Colonic mucosa (tissue), 4 donors: ENCODE data around the gene SLC13A4. TPM values are rescaled to one million over a fixed set of nuclear protein-coding genes. Genes with fewer than 3 reads are reported as not detected.
A peak's percentile ranks its signal among the peaks of the same experiment; 100 is the strongest.

Experiments used
- DNase-seq: peaks from one replicate; pipeline ENCODE4 v3.0.0-alpha.2; 2020
- H3K27ac ChIP-seq: fragments of 200-600 bp; one replicate; pipeline ENCODE4 v1.8.0; 2021
- H3K27me3 ChIP-seq: fragments of 200-600 bp; one replicate; pipeline ENCODE4 v1.8.0; 2021
- H3K36me3 ChIP-seq: fragments of 200-600 bp; one replicate; pipeline ENCODE4 v1.8.0; 2021
- H3K4me1 ChIP-seq: fragments of 200-600 bp; one replicate; pipeline ENCODE4 v1.8.0; 2021; ENCODE audit warnings: mild to moderate bottlenecking
- H3K4me3 ChIP-seq: fragments of 200-600 bp; one replicate; pipeline ENCODE4 v1.8.0; 2021
- H3K9ac ChIP-seq, 2 donors: one replicate each; pipeline ENCODE4 v1.7.0; 2013; ENCODE audit warnings: control low read depth in 2 of 2, low read depth in 2 of 2, low read length in 2 of 2
- H3K9me3 ChIP-seq: fragments of 200-600 bp; one replicate; pipeline ENCODE4 v1.8.0; 2021
- CTCF ChIP-seq: fragments of 200-600 bp; IDR thresholded peaks from one replicate; pipeline ENCODE4 v1.8.0; 2022; ENCODE audit warnings: antibody characterized with exemption, mild to moderate bottlenecking
- intact Hi-C: fragments of 100-400 bp; cut with DNase I; formaldehyde crosslinking; loops from one replicate; pipeline ENCODE4 v1.14.1; 2022
- total RNA-seq, 2 donors: library from RNA; stranded (reverse); fragmentation: NEBNext Ultra II Directional in 1 of 2; extraction: Animal tissue kit (Norgen Biotek cat#: 25700) in 1 of 2; gene quantifications; one replicate each; pipeline ENCODE4 v1.2.1, GENCODE V29; 2021
- donor health status: healthy.
- donor health status: DM: no; HTN: no; CAD: no.
- donor health status: DM: no; HTN: no; CAD: no.

SLC13A4 gene
- total RNA-seq, 2 donors from 2014 or later, result not detected

GRCh38 chr7:135682191-135682590 is 45.8 kb downstream of the SLC13A4 start:
- no peak for DNase-seq
- Histone ChIP-seq H3K9ac (no peak overlapping the region), H3K27me3 (no peaks in the 10 kb centered on the region), H3K27ac (no peak overlapping the region), H3K4me3 (no peak overlapping the region), H3K4me1 (no peaks in the 10 kb centered on the region), H3K9me3 (no peaks in the 10 kb centered on the region), H3K36me3 (no peaks in the 10 kb centered on the region)
- no peak for TF ChIP-seq CTCF
- intact Hi-C loops, result no loop called here

GRCh38 chr7:135681762-135682161 is 46.2 kb downstream of the SLC13A4 start:
- no peaks in the 10 kb centered on the region for H3K9me3 ChIP-seq
- no peak for DNase-seq
- TF ChIP-seq CTCF, result no peak
- H3K9ac ChIP-seq, result no peak overlapping the region
- H3K4me3 ChIP-seq, result no peak overlapping the region
- no peak overlapping the region for H3K27ac ChIP-seq
- intact Hi-C loops, result no loop called here
- H3K36me3 ChIP-seq, result no peaks in the 10 kb centered on the region
- H3K27me3 ChIP-seq, result no peaks in the 10 kb centered on the region
- H3K4me1 ChIP-seq, result no peaks in the 10 kb centered on the region

GRCh38 chr7:135678612-135679575 is 49.1 kb downstream of the SLC13A4 start:
- Histone ChIP-seq H3K9ac (no peak overlapping the region), H3K36me3 (no peaks in the 10 kb centered on the region), H3K27me3 (no peaks in the 10 kb centered on the region), H3K4me1 (no peaks in the 10 kb centered on the region), H3K27ac (no peak overlapping the region), H3K9me3 (no peaks in the 10 kb centered on the region), H3K4me3 (no peak overlapping the region)
- intact Hi-C loops, result no loop called here
- no peak for DNase-seq
- TF ChIP-seq CTCF, result no peak

GRCh38 chr7:135673360-135673706 is 54.7 kb downstream of the SLC13A4 start:
- no peak overlapping the region for H3K27ac ChIP-seq
- no peaks in the 10 kb centered on the region for H3K36me3 ChIP-seq
- DNase-seq, result no peak
- no peak overlapping the region for H3K9ac ChIP-seq
- intact Hi-C loops, result no loop called here
- TF ChIP-seq CTCF, result no peak
- H3K4me1 ChIP-seq, result no peaks in the 10 kb centered on the region
- H3K4me3 ChIP-seq, result no peak overlapping the region
- no peaks in the 10 kb centered on the region for H3K27me3 ChIP-seq
- no peaks in the 10 kb centered on the region for H3K9me3 ChIP-seq

GRCh38 chr7:135672560-135673359 is 55.2 kb downstream of the SLC13A4 start:
- Histone ChIP-seq H3K4me3 (no peak overlapping the region), H3K9ac (no peak overlapping the region), H3K9me3 (no peaks in the 10 kb centered on the region), H3K4me1 (no peaks in the 10 kb centered on the region), H3K36me3 (no peaks in the 10 kb centered on the region), H3K27ac (no peak overlapping the region), H3K27me3 (no peaks in the 10 kb centered on the region)
- intact Hi-C loops, result no loop called here
- TF ChIP-seq CTCF, result peak; percentile 68
- DNase-seq, result peak; percentile 32
